HEK293 (cell line): ENCODE results near the gene MRPL55.

Source experiments
- CTCF ChIA-PET: fragments of 350-600 bp; formaldehyde crosslinking; extraction: SDS; loops from one replicate; lab custom pipeline; 2021; ENCODE audit warnings: antibody characterized with exemption; lab: Yijun Ruan, JAX
- POLR2A ChIA-PET: fragments of 300-600 bp; formaldehyde crosslinking; extraction: SDS; loops from one replicate; lab custom pipeline; 2020; ENCODE audit warnings: antibody characterized with exemption, inconsistent platforms; lab: Yijun Ruan, JAX
- H3K27ac ChIP-seq: fragments of 200-500 bp; sonication (Bioruptor generic); 2 replicates; pipeline ENCODE4 v1.5.1; 2014; ENCODE audit warnings: low read depth, low read length, control low read depth, inconsistent platforms; ENCODE audit errors: extremely low read depth
- H3K36me3 ChIP-seq, 2 experiments: fragments of 200-500 bp in 1 of 2; sonication (Bioruptor generic) in 1 of 2; 1 replicate in 1 of 2; 2 replicates in 1 of 2; pipeline ENCODE4 v1.5.1; 2014 to 2017; ENCODE audit warnings: inconsistent platforms in 2 of 2, low read length in 2 of 2; ENCODE audit not compliant: control insufficient read depth in 2 of 2, insufficient read depth in 1 of 2
- H3K4me1 ChIP-seq: fragments of 200-500 bp; sonication (Bioruptor generic); 2 replicates; pipeline ENCODE4 v1.5.1; 2014; ENCODE audit warnings: mild to moderate bottlenecking, low read length, inconsistent platforms; ENCODE audit not compliant: control insufficient read depth, insufficient read depth
- H3K4me3 ChIP-seq: 2 replicates; pipeline ENCODE4 v1.5.1; 2011; ENCODE audit warnings: low read depth, mild to moderate bottlenecking, control low read depth, low read length, moderate library complexity
- H3K9me3 ChIP-seq: fragments of 200-500 bp; sonication (Bioruptor generic); 2 replicates; pipeline ENCODE4 v1.5.1; 2014; ENCODE audit warnings: low read depth, low read length, inconsistent platforms; ENCODE audit not compliant: control insufficient read depth, insufficient read depth
- BCL11A ChIP-seq: fragments of 450-650 bp; formaldehyde crosslinking; IDR thresholded peaks from 2 replicates; pipeline ENCODE4 v1.5.1; 2016; ENCODE audit warnings: low read depth, missing biosample characterization, missing genetic modification characterization
- GLIS2 ChIP-seq: fragments of 450-650 bp; formaldehyde crosslinking; IDR thresholded peaks from 2 replicates; pipeline ENCODE4 v1.5.1; 2016; ENCODE audit warnings: missing biosample characterization, missing genetic modification characterization
- KLF10 ChIP-seq: fragments of 450-650 bp; IDR thresholded peaks from 2 replicates; pipeline ENCODE4 v1.5.1; 2018; ENCODE audit warnings: missing biosample characterization, mild to moderate bottlenecking, missing genetic modification characterization
- KLF17 ChIP-seq: fragments of 450-650 bp; formaldehyde crosslinking; IDR thresholded peaks from 2 replicates; pipeline ENCODE4 v1.5.1; 2016; ENCODE audit warnings: missing biosample characterization, missing genetic modification characterization
- KLF9 ChIP-seq: fragments of 450-650 bp; formaldehyde crosslinking; IDR thresholded peaks from 2 replicates; pipeline ENCODE4 v1.5.1; 2016; ENCODE audit warnings: missing biosample characterization, missing genetic modification characterization, low read depth
- PBX3 ChIP-seq: sonication (generic); formaldehyde crosslinking; IDR thresholded peaks from 2 replicates; pipeline ENCODE4 v1.8.1; 2022; ENCODE audit warnings: mild to moderate bottlenecking, moderate library complexity, missing genetic modification reagents
- PRDM1 ChIP-seq: fragments of 450-650 bp; formaldehyde crosslinking; IDR thresholded peaks from 2 replicates; pipeline ENCODE4; 2016; ENCODE audit warnings: missing biosample characterization, missing genetic modification characterization
- YY1 ChIP-seq: fragments of 450-650 bp; formaldehyde crosslinking; IDR thresholded peaks from 2 replicates; pipeline ENCODE4 v1.5.1; 2018; ENCODE audit warnings: missing biosample characterization, missing genetic modification characterization
- ZBTB10 ChIP-seq: fragments of 450-650 bp; formaldehyde crosslinking; IDR thresholded peaks from 2 replicates; pipeline ENCODE4 v1.5.1; 2016; ENCODE audit warnings: missing biosample characterization, missing genetic modification characterization
- ZBTB26 ChIP-seq: fragments of 450-650 bp; formaldehyde crosslinking; optimal IDR thresholded peaks from 2 replicates; pipeline ENCODE3; 2016; ENCODE audit warnings: missing biosample characterization, mild to moderate bottlenecking, missing genetic modification characterization
- ZFP69B ChIP-seq: fragments of 450-650 bp; formaldehyde crosslinking; IDR thresholded peaks from 2 replicates; pipeline ENCODE4 v1.5.1; 2016; ENCODE audit warnings: missing biosample characterization, missing genetic modification characterization
- ZNF221 ChIP-seq: fragments of 450-650 bp; formaldehyde crosslinking; IDR thresholded peaks from 2 replicates; pipeline ENCODE4 v1.5.1; 2017; ENCODE audit warnings: missing biosample characterization, missing genetic modification characterization, borderline replicate concordance
- ZNF548 ChIP-seq: fragments of 450-650 bp; formaldehyde crosslinking; IDR thresholded peaks from 2 replicates; pipeline ENCODE4 v1.5.1; 2016; ENCODE audit warnings: missing biosample characterization, missing genetic modification characterization
- ZNF580 ChIP-seq: fragments of 450-650 bp; formaldehyde crosslinking; IDR thresholded peaks from 2 replicates; pipeline ENCODE4 v1.5.1; 2016; ENCODE audit warnings: missing biosample characterization, missing genetic modification characterization
- ZNF600 ChIP-seq: fragments of 450-650 bp; formaldehyde crosslinking; IDR thresholded peaks from 2 replicates; pipeline ENCODE4 v1.5.1; 2016; ENCODE audit warnings: missing biosample characterization, missing genetic modification characterization
- ZNF776 ChIP-seq: fragments of 450-650 bp; formaldehyde crosslinking; IDR thresholded peaks from 2 replicates; pipeline ENCODE4 v1.5.0; 2017; ENCODE audit warnings: missing biosample characterization, missing genetic modification characterization, borderline replicate concordance
- ZSCAN18 ChIP-seq: fragments of 450-650 bp; formaldehyde crosslinking; IDR thresholded peaks from 2 replicates; pipeline ENCODE4 v1.5.1; 2016; ENCODE audit warnings: missing biosample characterization, missing genetic modification characterization

Gene MRPL55

GRCh38 chr1:228081578-228082213 lies 27.4 kb downstream of the MRPL55 start (continued):
- TF ChIP-seq ZBTB10 (tag by site-specific recombination) (0 out of 2 replicates have a peak, but pooled peaks have one; percentile 45), KLF9 (tag by site-specific recombination) (no peak), YY1 (tag by site-specific recombination) (no peak), BCL11A (tag by site-specific recombination) (no peak), GLIS2 (tag by site-specific recombination) (peak; percentile 36), PRDM1 (tag by site-specific recombination) (no peak), ZSCAN18 (tag by site-specific recombination) (no peak), KLF17 (tag by site-specific recombination) (no peak), ZNF600 (tag by site-specific recombination) (peak; percentile 31; the same call in 1 of the 2 replicates), ZFP69B (no peak), ZNF776 (tag by site-specific recombination) (no peak), KLF10 (tag by site-specific recombination) (no peak)

GRCh38 chr1:228081144-228081543 lies 28.0 kb downstream of the MRPL55 start:
- ChIA-PET POLR2A (interaction anchor here (1.1 to 2.9 kb wide), 7 partner anchors 11 to 346 kb away, joined by 4 to 21 read pairs (median 11); partner anchors contain the start of genes IBA57, JMJD4, SNAP47 and WNT9A), CTCF (interaction anchor here (0.6 kb wide), 1 partner anchor 220 kb away, joined by 5 read pairs; no protein-coding TSS in a partner anchor)
- H3K36me3 ChIP-seq: peaks cover 0 to 24% of the 10 kb centered on the region in 2 experiments; a peak in 1 of 3 replicates
- no peaks in the 10 kb centered on the region for H3K9me3 ChIP-seq
- TF ChIP-seq ZNF548 (tag by site-specific recombination) (no peak), ZNF600 (tag by site-specific recombination) (peak; percentile 10; the same call in 1 of the 2 replicates)
- peak overlapping the region; percentile 73; the same call in 1 of the 2 replicates for H3K4me3 ChIP-seq
- H3K4me1 ChIP-seq: peaks cover 17% of the 10 kb centered on the region
- no peak overlapping the region; the same call in 1 of the 2 replicates for H3K27ac ChIP-seq

GRCh38 chr1:228079601-228080263 lies 29.4 kb downstream of the MRPL55 start:
- ChIA-PET POLR2A (interaction anchor here (1.2 kb wide), 1 partner anchor 11 kb away, joined by 3 read pairs; no protein-coding TSS in a partner anchor), CTCF (no interaction called here)
- Histone ChIP-seq H3K4me1 (peaks cover 4% of the 10 kb centered on the region), H3K27ac (no peak overlapping the region), H3K9me3 (no peaks in the 10 kb centered on the region), H3K4me3 (no peak overlapping the region), H3K36me3 (peaks cover 0 to 18% of the 10 kb centered on the region in 2 experiments; a peak in 1 of 3 replicates)
- TF ChIP-seq ZBTB10 (tag by site-specific recombination) (no peak), KLF10 (tag by site-specific recombination) (no peak), ZBTB26 (no peak), PBX3 (CRISPR knock-in tag) (no peak), ZNF221 (tag by site-specific recombination) (no peak), ZNF580 (tag by site-specific recombination) (peak; percentile 98)
